ENCODE measurements around the gene TUBB.
A peak's percentile ranks its signal among the peaks of the same experiment; 100 is the strongest.

TUBB gene

DNA sequence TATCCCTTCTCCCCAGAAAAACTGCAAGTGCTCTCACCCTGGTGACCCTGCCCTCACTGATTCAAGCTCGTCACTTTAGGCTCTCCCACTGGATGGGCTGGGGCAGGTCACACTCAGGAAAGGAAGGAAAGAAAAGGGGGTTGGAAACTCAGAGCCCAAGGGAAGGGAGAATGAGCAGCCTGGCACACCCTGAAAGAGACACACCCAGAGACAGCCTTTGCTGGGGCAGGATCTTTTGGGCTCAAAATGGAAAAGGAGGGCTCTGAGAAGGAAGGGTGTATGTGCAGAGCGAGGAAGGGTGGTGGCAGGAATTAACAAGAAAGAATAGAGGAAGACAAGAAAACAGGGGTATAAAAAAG lies 36.2 kb upstream of the TUBB start:
- TF ChIP-seq, protein P1, sequence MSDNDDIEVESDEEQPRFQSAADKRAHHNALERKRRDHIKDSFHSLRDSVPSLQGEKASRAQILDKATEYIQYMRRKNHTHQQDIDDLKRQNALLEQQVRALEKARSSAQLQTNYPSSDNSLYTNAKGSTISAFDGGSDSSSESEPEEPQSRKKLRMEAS (IDR thresholded peaks at IDR 0.05; ENCODE audit: low read depth, low read length), result no peak
- no peak for TF ChIP-seq POLR2A (IDR thresholded peaks at IDR 0.05; ENCODE audit: extremely low read depth, insufficient read length)
- TF ChIP-seq MYC (IDR thresholded peaks at IDR 0.05; ENCODE audit: low read depth, low read length), result no peak
- H3K4me3 ChIP-seq (ENCODE audit: low read depth, low read length), result peak overlapping the region; percentile 78
- DNase-seq (ENCODE audit: low read depth), result no peak

DNA sequence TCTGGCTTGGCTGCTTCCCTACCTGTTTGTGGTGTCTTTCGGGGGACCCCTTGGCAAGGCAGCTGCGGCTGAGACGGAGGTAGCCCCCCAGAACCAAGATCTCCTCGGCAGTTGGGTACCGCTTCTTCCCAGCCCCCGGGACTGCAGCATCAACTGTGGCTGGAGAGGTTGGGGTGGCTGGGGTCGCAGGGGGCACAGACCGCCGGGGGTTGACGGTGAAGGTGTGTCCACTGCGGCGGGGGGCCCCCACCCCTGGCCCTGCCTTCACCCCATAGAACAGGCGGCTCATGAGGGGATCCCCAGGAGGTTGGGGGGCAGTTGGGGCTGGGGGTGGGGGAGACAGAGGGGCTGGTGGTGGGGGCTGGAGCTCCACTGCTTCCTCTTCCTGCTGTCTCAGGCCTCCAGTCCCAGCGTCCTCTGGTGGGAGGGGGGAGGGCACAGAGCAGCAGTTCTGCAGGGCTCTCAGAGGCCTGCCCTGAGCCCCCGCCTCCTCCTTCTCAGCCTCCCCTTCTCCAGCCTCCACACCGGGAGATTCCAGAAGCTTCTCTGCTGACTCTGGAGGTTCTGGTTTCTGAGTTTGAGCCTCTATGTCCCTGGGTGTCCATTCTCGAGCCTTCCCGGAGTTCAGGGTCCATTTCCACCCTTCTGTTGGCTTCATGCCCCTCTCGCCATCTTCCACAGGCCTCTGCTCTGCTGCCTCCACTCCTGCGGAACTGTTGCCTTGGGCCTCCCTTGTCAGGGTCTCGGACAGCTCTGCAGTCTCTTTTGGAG lies 35.6 kb upstream of the TUBB start:
- no peak for TF ChIP-seq POLR2A (IDR thresholded peaks at IDR 0.05; ENCODE audit: extremely low read depth, insufficient read length)
- TF ChIP-seq, protein P1 (IDR thresholded peaks at IDR 0.05; ENCODE audit: low read depth, low read length), result no peak
- TF ChIP-seq MYC (IDR thresholded peaks at IDR 0.05; ENCODE audit: low read depth, low read length), result no peak
- TF ChIP-seq, protein P2, sequence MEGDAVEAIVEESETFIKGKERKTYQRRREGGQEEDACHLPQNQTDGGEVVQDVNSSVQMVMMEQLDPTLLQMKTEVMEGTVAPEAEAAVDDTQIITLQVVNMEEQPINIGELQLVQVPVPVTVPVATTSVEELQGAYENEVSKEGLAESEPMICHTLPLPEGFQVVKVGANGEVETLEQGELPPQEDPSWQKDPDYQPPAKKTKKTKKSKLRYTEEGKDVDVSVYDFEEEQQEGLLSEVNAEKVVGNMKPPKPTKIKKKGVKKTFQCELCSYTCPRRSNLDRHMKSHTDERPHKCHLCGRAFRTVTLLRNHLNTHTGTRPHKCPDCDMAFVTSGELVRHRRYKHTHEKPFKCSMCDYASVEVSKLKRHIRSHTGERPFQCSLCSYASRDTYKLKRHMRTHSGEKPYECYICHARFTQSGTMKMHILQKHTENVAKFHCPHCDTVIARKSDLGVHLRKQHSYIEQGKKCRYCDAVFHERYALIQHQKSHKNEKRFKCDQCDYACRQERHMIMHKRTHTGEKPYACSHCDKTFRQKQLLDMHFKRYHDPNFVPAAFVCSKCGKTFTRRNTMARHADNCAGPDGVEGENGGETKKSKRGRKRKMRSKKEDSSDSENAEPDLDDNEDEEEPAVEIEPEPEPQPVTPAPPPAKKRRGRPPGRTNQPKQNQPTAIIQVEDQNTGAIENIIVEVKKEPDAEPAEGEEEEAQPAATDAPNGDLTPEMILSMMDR (IDR thresholded peaks at IDR 0.05; ENCODE audit: low read depth, low read length), result no peak
- peak overlapping the region; percentile 78 for H3K4me3 ChIP-seq (ENCODE audit: low read depth, low read length)
- DNase-seq (ENCODE audit: low read depth), result peak; percentile 81

DNA sequence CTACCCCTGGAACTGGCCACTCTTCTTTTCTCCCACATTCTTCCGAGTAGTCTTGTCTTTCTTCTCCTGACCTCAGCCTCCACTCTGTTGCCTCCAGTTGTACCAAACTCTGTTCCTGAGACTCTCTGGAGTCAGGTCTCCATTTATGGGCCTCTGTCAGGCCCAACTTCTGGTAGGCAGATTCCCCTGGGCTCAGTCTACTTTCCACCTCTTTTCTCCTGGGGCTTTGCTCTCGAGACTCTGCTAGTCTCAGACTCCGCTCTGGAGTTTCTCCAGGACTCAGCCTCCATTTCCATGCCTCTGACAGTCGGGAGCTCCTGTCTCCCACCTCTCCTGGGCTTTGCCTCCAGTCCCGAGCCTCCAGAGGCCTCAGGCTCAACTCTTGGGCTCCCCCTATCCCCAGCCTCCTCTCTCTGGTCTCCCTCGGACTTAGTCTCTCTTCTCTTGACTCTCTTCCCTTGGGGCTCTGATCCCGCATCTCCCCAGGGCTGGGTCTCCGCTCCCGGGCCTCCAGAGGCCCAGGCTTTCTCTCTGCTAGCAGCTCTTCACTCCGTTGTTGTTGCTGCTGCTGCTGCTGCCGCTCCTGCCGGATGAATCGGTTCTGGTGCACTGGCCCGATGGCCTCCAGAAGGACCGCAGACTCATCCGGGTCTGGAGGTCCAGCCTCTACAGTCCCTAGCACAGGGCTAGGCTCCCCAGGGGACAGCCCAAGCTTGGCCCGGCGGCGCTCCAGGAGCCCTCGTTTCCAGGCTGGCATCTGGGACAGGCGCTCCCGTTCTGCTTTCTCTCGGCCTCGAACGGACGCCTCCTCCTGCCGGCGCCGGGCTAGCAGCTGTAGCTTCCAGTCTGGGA lies 34.8 kb upstream of the TUBB start:
- DNase-seq (ENCODE audit: low read depth), result peak; percentile 31
- peak overlapping the region; percentile 78 for H3K4me3 ChIP-seq (ENCODE audit: low read depth, low read length)
- no peak for TF ChIP-seq MYC (IDR thresholded peaks at IDR 0.05; ENCODE audit: low read depth, low read length)
- TF ChIP-seq, protein P2 (IDR thresholded peaks at IDR 0.05; ENCODE audit: low read depth, low read length), result peak; percentile 20

DNA sequence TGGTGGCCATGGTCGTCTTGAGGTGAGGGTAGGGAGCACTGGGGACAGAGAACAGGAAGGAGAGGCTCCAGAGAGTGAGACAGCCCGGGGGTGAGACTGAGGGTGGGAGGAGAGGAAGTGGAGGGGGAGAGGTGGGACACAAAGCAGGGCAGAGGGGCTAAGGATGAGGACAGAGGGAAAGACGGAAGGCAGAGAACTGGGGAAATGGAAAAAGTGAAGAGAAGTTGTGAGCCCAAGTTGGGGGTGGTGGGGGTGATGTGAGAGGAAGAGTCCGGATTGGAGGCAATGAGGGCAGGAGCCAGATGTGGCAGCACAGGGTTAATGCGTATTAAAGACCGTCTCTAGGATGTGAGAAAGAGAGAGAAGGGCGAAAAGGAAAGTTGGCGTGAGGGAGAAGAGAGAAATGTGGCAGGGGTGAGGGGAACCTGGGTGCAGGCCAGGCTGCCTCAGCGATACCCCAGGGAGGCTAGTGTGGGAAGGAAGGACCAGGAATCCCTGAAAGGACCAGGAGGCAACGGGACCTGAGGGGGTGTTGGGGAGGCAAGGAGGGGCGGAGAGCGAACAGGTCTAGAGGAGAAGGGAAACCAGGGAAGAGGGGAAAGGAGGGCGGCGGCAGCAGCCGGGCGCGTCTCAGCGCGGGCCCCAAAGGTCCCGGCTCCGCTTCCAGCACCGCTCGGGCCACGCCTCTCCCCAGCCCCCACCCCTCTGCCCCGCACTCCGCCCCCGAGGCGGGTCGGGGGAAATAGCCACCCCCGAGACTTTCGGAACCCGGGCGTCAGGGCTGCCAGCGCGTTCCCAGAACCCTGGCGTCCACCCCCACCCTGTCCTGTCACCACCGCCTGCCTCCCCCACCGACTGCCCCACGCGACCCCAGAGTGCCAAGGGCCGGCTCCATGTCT lies 33.9 kb upstream of the TUBB start, which contains the start of gene PPP1R18:
PPP1R18 (minus strand) TSS at position 637 of the 899 bp plus-strand sequence; CDS start at position 10, 627 bp downstream.
- TF ChIP-seq POLR2A (IDR thresholded peaks at IDR 0.05; ENCODE audit: extremely low read depth, insufficient read length) (no peak), MYC (IDR thresholded peaks at IDR 0.05; ENCODE audit: low read depth, low read length) (0 out of 2 replicates have a peak, but pooled peaks have one; percentile 16)
- TF ChIP-seq, protein P1 (IDR thresholded peaks at IDR 0.05; ENCODE audit: low read depth, low read length), result no peak
- H3K4me3 ChIP-seq (ENCODE audit: low read depth, low read length), result peak within 1 kb of the TSS; percentile 78
- peak; percentile 67 for DNase-seq (ENCODE audit: low read depth)

DNA sequence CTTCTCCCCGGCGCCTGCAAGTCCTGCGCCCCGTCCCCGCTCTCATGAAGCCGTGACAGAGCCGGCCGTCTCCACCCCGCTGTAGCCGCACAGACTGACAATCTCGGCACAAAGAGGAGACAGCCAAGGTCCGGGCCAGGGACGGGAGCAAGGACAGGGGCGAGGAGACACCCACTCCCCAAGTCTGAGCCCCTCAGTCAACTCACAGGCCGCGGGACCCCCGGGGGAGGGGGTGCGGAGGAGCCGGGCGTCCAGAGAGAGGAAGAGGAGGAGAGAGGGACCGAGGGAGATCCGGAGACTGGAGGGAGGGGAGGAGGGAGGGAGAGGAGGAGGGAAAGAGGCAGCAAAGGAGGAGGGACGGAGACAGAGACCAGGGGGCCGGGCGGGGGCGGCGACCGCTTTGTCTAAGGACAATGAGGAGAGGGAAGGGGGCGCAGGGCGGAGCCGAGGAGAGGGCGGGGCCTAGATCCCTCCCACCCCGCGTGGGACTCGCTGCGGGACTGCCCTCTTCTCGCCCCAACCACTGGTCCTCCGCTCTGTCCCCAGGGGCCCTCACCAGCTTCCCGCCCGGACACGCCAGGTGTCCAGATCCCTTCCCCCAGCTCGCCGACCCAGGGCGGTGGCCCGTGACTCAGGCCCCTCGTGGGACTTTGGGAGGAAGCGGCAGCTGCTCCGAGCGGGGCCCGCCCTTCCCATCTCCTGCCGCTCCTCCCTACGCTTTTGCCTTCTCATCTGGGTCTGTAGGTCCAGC lies 33.1 kb upstream of the TUBB start:
- TF ChIP-seq POLR2A (IDR thresholded peaks at IDR 0.05; ENCODE audit: extremely low read depth, insufficient read length), result no peak
- TF ChIP-seq, protein P1 (IDR thresholded peaks at IDR 0.05; ENCODE audit: low read depth, low read length), result peak; percentile 64
- TF ChIP-seq, protein P2 (IDR thresholded peaks at IDR 0.05; ENCODE audit: low read depth, low read length), result no peak
- peak; percentile 50 for TF ChIP-seq MYC (IDR thresholded peaks at IDR 0.05; ENCODE audit: low read depth, low read length)
- H3K4me3 ChIP-seq (ENCODE audit: low read depth, low read length), result peak overlapping the region; percentile 78
- DNase-seq (ENCODE audit: low read depth), result peak; percentile 99
